ENCODE measurements around the gene CD22.
"Not testable (repeated sequence)": the region's sequence is repeated elsewhere in the genome, so short reads cannot be mapped to it uniquely, and the experiment has no call there.

CD22 gene

DNA sequence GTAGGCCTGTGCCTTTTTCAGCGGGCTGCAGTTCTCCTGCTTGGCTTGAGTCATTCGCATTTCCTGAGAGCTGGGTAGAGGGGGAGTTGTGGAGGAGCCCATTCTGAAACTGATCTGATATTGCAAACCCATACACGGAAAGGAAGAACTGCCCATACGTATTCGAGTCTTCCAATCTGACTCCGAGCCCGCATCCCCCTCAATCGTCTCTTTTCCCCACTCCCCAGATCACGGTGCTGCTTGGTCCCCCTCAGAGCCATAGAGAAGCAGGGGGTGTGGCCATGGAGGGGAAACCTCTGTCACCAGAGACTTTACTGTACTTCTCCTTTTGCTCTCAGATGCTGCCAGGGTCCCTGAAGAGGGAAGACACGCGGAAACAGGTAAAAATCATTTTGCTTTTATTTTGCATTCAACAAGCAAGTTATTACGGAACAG, at the start of gene CD22:
CD22 (plus strand) TSS at position 337 of the 435 bp plus-strand sequence. CDS start 2,854 bp downstream, outside the sequence.
- Histone ChIP-seq H3K27ac (no peak within 1 kb of the TSS), H3K36me3 (ENCODE audit: insufficient read depth, low read length) (no peaks in the 10 kb centered on the region), H3K4me3 (no peak within 1 kb of the TSS), H3K9ac (ENCODE audit: insufficient read length) (no peak within 1 kb of the TSS), H3K9me3 (ENCODE audit: low read depth, low read length) (no peaks in the 10 kb centered on the region)
- TF ChIP-seq POLR2AphosphoS5 (IDR thresholded peaks at IDR 0.05; ENCODE audit: borderline replicate concordance, low read depth, low read length): no peak
- no peak for TF ChIP-seq EZH2 (IDR thresholded peaks at IDR 0.05)
- TF ChIP-seq FOXP2 (optimal IDR thresholded peaks at IDR 0.05; ENCODE audit: control extremely low read depth, extremely low read length, insufficient read depth): no peak
- DNase-seq (ENCODE audit: low read depth, low spot score): no peak

DNA sequence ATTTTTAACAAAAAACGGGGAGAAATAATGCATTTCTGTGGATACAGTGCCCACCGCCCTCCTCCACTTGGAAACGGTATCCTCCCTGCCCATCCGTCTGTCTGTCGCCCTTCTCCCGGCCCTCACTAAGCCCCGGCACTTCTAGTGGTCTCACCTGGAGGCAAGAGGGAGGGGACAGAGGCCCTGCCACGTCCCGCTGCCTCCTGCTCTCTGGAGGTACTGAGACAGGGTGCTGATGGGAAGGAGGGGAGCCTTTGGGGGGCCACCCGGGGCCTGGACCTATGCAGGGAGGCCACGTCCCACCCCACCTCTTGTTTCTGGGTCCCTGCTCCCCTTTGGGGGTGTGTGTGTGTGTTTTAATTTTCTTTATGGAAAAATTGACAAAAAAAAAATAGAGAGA, 49.6 kb upstream of the CD22 start:
- Histone ChIP-seq H3K4me3 (no peak overlapping the region), H3K9me3 (ENCODE audit: low read depth, low read length) (no peaks in the 10 kb centered on the region), H3K36me3 (ENCODE audit: insufficient read depth, low read length) (no peaks in the 10 kb centered on the region; the same call in 1 of the 2 replicates), H3K27ac (no peak overlapping the region), H3K9ac (ENCODE audit: insufficient read length) (no peak overlapping the region)
- DNase-seq (ENCODE audit: low read depth, low spot score): no peak
- no peak for TF ChIP-seq POLR2AphosphoS5 (IDR thresholded peaks at IDR 0.05; ENCODE audit: borderline replicate concordance, low read depth, low read length)
- no peak for TF ChIP-seq FOXP2 (optimal IDR thresholded peaks at IDR 0.05; ENCODE audit: control extremely low read depth, extremely low read length, insufficient read depth)
- no peak for TF ChIP-seq EZH2 (IDR thresholded peaks at IDR 0.05)

DNA sequence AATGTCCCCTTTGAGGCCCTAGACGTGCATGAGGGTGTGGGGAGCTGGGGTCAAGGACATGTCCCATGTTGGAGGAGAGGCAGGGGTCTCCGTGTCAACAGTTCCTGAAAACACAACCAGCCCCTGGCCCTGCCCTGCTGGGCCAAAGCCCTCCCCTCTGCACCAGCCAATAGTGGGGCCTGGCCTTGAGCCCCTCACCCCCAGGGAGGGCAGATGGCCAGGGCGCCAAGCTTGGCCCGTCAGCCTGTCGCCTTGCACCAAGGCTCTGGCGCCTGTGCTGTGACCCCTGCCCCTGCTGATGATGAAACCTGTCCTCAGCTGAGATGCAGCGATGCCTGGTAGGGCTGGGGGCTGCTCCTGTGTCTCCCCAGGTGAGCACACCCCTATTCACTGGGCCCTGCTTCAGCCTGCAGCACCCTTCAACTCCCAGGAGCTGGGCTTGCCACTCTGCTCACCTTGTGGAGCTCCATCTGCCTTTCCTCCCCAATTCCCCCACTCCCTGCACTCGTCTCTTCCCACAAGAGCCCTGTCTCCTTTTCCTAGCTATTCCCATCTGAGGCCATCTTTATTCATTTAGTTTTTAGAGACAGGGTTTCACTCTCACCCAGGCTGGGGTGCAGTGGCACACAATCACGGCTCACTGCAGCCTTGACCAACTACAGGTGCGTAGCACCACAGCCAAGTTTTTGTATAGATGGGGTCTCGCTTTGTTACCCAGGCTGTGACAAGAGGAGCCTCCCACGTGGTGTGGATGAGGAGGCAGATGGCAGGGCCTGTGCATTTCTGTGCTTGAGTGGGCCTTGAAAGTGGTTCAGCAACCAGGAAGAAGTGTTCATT, 48.8 kb upstream of the CD22 start:
- Histone ChIP-seq H3K27ac (no peak overlapping the region), H3K4me3 (no peak overlapping the region), H3K9me3 (ENCODE audit: low read depth, low read length) (no peaks in the 10 kb centered on the region), H3K9ac (ENCODE audit: insufficient read length) (no peak overlapping the region), H3K36me3 (ENCODE audit: insufficient read depth, low read length) (no peaks in the 10 kb centered on the region; the same call in 1 of the 2 replicates)
- DNase-seq (ENCODE audit: low read depth, low spot score): no peak
- TF ChIP-seq FOXP2 (optimal IDR thresholded peaks at IDR 0.05; ENCODE audit: control extremely low read depth, extremely low read length, insufficient read depth) (no peak), POLR2AphosphoS5 (IDR thresholded peaks at IDR 0.05; ENCODE audit: borderline replicate concordance, low read depth, low read length) (no peak), EZH2 (IDR thresholded peaks at IDR 0.05) (no peak)

DNA sequence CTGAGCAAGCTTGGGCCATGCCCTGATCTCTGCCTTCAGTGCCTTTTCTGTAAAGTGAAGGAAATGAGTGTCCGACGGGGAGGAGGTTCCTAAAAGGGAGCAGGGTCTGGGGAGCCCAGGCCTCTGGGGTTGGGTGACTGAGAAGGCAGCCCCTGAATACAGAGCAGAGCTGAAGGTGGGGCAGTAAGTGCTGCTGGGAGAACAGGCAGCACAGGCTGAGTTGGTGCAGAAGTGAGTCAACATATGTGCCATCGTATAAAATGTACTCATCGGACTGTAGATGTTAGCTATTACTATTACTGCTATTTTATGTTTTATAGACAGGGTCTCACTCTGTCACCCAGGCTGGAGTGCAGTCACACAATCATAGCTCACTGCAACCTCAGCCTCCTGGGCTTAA, 47.7 kb upstream of the CD22 start:
- DNase-seq (ENCODE audit: low read depth, low spot score): no peak
- Histone ChIP-seq H3K27ac (no peak overlapping the region), H3K4me3 (no peak overlapping the region), H3K36me3 (ENCODE audit: insufficient read depth, low read length) (no peaks in the 10 kb centered on the region; the same call in 1 of the 2 replicates), H3K9ac (ENCODE audit: insufficient read length) (no peak overlapping the region), H3K9me3 (ENCODE audit: low read depth, low read length) (no peaks in the 10 kb centered on the region)
- no peak for TF ChIP-seq FOXP2 (optimal IDR thresholded peaks at IDR 0.05; ENCODE audit: control extremely low read depth, extremely low read length, insufficient read depth)
- TF ChIP-seq EZH2 (IDR thresholded peaks at IDR 0.05): no peak
- no peak for TF ChIP-seq POLR2AphosphoS5 (IDR thresholded peaks at IDR 0.05; ENCODE audit: borderline replicate concordance, low read depth, low read length)

- TF ChIP-seq POLR2AphosphoS5 (IDR thresholded peaks at IDR 0.05; ENCODE audit: borderline replicate concordance, low read depth, low read length) (no peak), FOXP2 (optimal IDR thresholded peaks at IDR 0.05; ENCODE audit: control extremely low read depth, extremely low read length, insufficient read depth) (no peak), EZH2 (IDR thresholded peaks at IDR 0.05) (no peak)
- no peak for DNase-seq (ENCODE audit: low read depth, low spot score)
- H3K9ac ChIP-seq (ENCODE audit: insufficient read length): no peak overlapping the region
- H3K27ac ChIP-seq: no peak overlapping the region
- H3K9me3 ChIP-seq (ENCODE audit: low read depth, low read length): no peaks in the 10 kb centered on the region
- H3K36me3 ChIP-seq (ENCODE audit: insufficient read depth, low read length): no peaks in the 10 kb centered on the region
- no peak overlapping the region for H3K4me3 ChIP-seq
Observed at GRCh38 chr19:35284153-35285094, 44.6 kb upstream of the CD22 start.

GRCh38 chr19:35285095-35285449, 43.9 kb upstream of the CD22 start:
- no peaks in the 10 kb centered on the region for H3K9me3 ChIP-seq (ENCODE audit: low read depth, low read length)
- no peak overlapping the region for H3K9ac ChIP-seq (ENCODE audit: insufficient read length)
- TF ChIP-seq POLR2AphosphoS5 (IDR thresholded peaks at IDR 0.05; ENCODE audit: borderline replicate concordance, low read depth, low read length) (no peak), EZH2 (IDR thresholded peaks at IDR 0.05) (no peak), FOXP2 (optimal IDR thresholded peaks at IDR 0.05; ENCODE audit: control extremely low read depth, extremely low read length, insufficient read depth) (no peak)
- H3K4me3 ChIP-seq: no peak overlapping the region
- no peak overlapping the region for H3K27ac ChIP-seq
- DNase-seq (ENCODE audit: low read depth, low spot score): no peak
- no peaks in the 10 kb centered on the region for H3K36me3 ChIP-seq (ENCODE audit: insufficient read depth, low read length)

GRCh38 chr19:35285465-35285864, 43.5 kb upstream of the CD22 start:
- not testable (repeated sequence) for H3K36me3 ChIP-seq (ENCODE audit: insufficient read depth, low read length); H3K9me3 ChIP-seq (ENCODE audit: low read depth, low read length); H3K4me3 ChIP-seq; H3K9ac ChIP-seq (ENCODE audit: insufficient read length); H3K27ac ChIP-seq; DNase-seq (ENCODE audit: low read depth, low spot score)

DNA sequence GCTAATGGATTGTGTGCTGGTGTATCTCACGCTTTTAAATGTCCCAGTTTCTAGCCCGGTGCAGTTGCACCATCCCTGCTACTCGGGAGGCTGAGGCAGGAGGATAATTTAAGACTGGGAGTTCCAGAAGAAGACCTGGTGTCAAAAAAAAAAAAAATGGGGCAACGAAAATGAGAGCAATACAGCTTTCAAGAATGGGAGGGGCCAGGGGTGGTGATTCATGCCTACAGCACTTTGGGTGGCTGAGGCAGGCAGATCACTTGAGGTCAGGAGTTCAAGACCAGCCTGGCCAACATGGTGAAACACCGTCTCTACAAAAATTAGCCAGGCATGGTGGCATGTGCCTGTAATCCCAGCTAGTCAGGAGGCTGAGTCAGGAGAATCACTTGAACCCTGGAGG, 42.9 kb upstream of the CD22 start:
- H3K9me3 ChIP-seq (ENCODE audit: low read depth, low read length); H3K27ac ChIP-seq; H3K36me3 ChIP-seq (ENCODE audit: insufficient read depth, low read length); DNase-seq (ENCODE audit: low read depth, low spot score); H3K4me3 ChIP-seq; H3K9ac ChIP-seq (ENCODE audit: insufficient read length): not testable (repeated sequence)

Measured in SK-N-MC (cell line).